Inflammatory macrophage (primary cell): Measurements from ENCODE around the gene CDK9.
A peak's percentile ranks its signal among the peaks of the same experiment; 100 is the strongest.

ENCODE experiments used
- DNase-seq, 2 donors: peaks; one replicate each; pipeline ENCODE4 v3.0.0-alpha.2; 2020 to 2022

Gene CDK9

DNA sequence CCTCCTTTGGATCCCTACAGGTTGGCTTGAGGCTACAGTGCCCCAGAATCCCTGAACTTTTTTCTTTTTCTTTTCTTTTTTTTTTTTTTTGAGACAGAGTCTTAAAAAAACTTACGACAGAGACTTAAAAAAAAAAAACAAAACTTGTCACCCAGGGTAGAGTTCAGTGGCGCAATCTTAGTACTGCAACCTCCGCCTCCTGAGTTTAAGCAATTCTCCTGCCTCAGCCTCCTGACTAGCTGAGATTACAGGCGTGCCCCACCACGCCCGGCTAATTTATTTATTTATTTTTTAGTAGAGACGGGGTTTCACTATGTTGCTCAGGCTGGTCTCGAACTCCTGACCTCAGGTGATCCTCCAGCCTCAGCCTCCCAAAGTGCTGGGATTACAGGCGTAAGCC, 4.9 kb upstream of the CDK9 start:
- DNase-seq = peak; percentile 89 to 92

DNA sequence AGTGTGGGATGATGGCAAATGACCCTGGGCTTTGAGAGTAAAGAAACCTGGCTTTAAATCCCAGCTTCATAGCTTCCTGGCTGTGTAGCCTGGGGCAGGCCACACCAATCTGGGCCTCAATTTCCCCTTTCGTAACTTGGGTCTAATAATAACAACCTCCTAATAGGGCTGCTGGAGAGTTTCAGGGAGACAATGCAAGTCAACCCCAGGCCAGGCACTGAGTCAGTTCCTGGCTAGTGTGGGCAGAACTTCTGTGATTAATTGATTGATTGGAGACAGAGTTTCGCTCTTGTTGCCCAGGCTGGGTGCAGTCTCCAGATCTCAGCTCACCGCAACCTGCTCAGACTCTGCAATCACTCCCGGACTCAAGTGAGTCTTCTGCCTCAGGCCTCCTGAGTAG, 4.0 kb upstream of the CDK9 start:
- DNase-seq = peak in 1 of 2 donors; percentile 38

DNA sequence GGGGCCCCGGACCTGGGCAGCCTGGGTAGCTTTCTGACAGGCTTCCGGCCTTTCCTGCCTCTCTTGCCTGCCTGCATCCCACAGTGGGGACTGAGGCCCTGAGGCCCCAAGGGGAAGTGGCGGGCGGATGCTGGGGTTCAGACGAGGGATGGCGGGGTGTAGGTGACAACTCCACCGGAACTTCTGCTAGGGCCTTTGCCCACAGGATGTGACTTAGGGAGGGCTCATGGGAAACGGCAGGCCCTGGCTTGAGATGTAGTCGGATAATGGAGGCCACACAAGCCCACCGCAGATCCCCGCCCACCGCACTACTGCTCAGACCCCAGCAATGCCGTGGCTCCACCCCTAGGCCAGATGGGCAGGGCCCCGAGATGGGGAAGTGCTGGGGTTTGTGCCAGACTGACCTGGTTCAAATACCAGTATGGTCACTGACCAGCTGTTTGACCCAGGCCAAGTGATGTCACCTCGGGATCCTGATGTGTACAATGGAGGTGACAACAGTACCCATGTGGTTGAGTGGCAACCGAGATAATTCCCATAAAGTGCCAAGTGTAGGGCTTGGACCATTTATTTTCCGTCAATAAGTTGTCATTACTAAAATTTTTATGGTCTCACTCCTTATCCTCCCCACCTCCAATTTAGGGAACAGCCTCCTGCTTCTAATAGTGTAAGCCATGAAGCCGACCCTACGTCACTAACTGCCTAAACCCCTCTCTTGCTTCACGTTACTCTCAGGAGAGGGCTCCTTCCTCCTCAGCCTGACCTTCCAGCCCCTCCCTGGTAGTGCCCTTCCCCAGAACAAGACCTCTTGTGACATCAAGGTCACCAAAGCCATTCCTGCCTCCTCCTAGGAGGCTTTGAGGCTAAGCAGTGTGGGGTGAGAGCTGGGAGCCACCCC, 2.5 kb upstream of the CDK9 start:
- peak; percentile 78 to 79 for DNase-seq

DNA sequence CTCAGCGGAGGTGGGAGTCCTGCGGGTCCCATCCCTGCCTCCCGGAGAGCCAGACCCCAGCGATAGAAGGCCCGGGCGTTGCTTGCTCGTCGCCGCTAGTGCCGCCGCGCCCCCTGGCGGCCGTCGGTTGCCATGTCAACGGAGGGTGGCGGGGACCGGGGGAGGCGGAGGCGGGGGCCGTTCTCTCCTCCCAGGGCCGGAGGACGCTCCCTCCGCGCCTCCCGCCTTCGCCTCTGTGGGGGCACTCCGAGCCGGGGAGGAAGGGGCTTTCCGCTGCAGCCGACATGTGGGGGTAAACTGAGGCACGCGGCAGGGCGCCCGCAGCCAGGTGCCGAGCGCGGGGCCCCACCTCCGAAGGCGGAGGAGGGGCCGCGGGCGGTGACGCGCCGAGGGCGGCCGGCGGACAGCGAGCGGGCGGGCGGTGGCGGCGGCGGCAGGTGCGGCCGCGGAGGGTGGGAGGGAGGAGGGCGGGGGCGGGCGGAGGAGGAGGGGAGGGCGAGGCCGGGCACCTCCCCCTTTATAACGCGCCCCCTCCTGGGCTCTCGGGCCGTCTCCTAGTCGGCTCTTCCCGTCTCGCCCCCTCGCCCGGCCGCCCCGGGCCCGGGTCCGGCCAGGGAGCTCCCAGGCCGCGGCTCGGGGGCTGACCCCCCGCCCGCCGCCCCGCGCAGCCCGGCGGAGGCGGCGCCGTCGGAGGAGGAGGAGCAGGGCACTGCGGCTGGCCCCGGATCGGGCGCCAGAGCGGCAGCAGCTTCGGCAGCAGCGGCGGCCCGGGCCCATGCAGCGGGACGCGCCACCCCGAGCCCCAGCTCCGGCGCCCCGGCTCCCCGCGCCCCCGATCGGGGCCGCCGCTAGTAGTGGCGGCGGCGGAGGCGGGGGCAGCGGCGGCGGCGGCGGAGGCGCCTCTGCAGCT, 556 bp upstream of the CDK9 start:
- DNase-seq = peak; percentile 74 to 76

DNA sequence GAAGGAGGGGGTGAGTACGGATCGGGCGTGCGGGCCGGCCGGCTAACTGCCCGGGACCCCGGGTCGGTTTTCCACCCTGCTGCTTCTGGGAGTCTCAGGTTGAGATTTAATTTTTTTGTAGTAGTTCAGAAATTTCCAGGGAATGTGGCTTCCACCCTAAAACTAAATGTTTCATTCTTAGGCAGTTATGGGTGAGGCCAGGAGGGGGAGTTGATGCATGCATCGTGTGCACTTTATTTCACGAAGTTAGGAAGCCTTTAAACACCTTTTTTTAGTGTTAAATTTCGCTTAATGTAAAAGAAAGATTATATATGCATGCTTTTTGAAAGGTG, 905 bp downstream of the CDK9 start:
- DNase-seq = no peak

DNA sequence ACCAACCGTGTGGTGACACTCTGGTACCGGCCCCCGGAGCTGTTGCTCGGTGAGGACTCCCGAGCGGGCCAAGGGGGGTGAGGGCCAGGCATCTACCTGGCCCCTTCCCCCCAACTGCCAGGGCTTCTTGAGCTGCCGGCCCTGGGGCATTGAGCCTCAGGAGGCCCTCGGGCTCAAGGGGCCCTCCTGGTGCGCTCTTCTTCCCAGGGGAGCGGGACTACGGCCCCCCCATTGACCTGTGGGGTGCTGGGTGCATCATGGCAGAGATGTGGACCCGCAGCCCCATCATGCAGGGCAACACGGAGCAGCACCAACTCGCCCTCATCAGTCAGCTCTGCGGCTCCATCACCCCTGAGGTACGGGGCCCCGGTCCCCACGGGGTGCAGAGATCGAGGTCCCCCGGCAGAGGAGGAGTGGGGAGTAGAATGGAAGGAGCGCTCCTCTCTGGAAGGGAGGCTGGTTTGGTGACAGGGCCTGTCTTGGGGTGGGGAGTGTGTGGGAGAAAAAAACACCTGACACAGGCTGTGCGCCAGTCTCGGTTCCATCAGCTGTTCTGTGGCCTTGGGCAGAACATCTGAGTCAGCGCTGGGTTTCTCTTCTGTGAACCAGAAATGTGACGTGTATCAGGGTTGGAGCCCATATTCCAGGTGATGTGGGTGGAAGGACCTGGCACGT, 2.6 kb downstream of the CDK9 start:
- no peak for DNase-seq

DNA sequence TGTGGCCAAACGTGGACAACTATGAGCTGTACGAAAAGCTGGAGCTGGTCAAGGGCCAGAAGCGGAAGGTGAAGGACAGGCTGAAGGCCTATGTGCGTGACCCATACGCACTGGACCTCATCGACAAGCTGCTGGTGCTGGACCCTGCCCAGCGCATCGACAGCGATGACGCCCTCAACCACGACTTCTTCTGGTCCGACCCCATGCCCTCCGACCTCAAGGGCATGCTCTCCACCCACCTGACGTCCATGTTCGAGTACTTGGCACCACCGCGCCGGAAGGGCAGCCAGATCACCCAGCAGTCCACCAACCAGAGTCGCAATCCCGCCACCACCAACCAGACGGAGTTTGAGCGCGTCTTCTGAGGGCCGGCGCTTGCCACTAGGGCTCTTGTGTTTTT, 3.3 kb downstream of the CDK9 start:
- DNase-seq = no peak

DNA sequence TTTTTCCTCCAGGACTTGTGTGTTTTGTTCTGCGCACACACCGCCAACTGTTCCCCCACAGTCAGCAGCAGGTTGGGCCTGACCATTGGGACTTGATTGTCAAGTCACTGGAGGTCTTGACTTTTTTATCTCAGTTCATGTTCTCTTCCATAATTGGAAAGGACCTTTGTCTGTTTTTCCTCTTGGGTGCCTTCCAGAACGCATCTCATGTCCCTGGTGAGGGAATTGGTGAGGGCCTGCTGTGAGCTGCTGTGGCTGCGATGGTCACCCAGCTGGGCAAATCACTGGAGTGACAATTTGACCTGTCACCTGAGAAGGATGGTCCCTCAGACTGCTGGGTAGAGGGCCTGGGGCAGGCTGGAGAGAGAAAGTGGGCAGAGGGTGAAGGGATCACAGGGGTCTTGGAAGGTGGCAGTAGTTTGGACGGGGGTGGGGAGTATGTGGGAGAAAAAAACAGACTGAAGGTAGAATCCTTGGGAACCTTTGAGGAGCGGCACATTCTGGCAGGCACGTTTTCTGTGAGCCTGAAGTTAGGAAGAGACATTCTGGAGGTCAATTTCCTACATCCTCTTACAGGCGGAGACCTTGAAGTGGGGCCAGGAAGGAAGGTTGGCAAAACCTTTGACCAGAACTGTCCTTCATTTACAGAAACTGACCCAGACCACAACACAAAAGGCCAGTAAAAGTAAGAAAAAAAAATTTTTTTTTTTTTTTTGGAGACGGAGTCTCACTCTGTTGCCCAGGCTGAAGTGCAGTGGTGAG, 4.4 kb downstream of the CDK9 start:
- DNase-seq = no peak

DNA sequence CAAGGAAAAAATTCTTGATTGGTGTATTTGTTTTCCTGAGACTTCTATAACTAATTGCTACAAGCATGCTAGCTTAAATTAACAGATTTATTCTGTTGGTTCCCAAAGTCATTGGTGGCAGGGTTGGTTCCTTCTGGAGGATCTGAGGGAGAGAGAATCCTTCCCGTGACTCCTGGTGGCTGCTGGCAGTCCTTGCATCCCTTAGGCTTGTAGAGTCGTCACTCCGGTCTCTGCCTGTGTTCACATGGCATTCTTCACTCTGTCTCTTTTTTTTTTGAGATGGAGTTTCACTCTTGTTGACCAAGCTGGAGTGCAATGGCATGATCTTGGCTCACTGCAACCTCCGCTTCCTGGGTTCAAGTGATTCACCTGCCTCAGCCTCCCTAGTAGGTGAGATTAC, 5.3 kb downstream of the CDK9 start:
- no peak for DNase-seq

DNA sequence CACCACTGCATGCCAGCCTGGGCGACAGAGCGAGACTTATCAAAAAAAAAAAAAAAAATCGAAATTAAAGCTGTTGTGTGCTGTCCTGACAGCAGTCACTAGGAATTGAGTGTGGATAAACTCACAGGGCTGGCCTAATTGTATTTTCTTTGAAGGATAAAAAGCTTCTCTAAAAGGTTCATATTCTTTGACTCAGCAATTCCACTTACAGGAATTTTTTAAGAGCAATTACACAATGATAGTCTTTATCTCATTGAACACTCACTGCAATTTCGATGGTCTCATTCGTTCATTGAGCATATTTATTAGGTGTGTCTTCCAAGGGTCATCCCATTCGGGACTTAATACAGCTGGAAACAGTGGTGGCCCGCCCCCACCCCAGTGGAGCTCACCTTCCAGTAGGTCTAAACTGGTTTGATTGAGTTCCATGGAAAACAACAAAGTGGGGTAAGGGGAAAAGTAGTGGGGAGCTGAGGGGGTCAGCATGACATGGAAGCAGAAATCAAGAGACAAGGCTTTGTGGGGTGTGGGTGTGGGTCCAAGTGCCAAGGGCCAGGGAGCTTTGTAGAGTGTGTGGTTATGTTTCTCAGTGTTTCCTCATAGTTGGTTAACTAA, 6.7 kb downstream of the CDK9 start:
- no peak for DNase-seq

DNA sequence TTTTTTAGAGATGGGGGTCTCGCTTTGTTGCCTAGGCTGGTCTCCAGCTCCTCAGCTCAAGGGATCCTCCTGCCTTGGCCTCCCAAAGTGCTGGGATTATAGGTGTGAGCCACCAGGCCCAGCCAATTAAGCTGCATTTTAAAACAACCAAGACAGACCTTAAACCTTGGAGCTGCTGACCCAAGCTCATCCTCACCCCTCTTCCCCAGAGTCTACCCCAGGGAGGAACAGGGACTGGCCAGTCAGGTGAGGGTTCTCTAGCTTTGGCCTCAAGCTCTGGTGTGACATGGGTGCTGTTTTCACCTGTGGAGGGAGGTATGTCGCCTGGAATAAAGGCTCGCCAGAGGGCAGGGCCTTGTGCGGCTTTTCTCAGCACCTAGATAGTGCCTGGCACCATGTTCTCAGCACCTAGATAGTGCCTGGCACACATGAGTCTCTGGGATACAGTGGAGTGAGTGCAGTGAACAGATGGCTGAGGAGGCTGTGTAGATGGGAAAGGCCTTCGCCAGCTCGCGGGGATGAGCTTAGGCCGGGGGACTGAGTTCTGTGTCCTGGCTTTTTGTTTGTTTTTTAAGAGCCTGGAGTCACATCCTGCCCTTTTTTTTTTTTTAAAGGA, 7.4 kb downstream of the CDK9 start:
- no peak for DNase-seq

DNA sequence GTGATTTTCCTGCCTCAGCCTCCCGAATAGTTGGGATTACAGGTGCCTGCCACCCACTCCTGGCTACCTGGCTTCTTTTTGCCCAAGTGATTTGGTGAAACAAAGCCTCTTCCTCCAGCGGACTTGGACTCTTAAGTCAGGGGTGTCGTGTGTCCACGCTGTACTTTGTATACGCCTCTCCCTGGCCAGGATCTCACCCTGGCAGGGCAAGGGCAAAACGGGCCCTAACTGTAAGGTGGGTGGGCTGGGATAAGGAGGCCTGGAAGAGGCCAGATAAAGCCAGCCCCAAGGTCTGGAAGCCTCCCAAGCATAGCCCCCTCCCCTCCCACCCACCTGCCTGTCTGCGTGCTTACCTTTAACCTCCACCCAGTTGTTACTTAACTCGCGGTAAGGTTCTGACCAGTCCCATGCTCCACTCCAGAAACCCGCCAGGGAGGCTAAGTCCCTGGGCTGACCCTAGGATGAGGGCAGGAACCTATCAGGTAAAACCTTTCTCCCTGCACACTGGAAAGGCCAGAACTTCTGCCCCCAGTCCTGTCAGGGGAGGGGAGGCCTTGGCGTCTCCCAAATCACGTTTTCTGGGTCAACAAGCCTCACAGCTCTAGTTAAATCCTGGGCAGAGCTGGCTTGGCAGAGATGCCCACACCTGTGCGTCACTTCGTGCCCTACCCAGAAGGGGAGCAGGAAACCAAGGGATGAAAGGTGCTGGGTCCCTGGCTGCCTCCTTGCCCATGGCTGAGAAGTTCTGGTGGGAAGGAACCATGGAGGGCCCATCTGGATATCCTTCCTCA, 8.4 kb downstream of the CDK9 start:
- DNase-seq = no peak

DNA sequence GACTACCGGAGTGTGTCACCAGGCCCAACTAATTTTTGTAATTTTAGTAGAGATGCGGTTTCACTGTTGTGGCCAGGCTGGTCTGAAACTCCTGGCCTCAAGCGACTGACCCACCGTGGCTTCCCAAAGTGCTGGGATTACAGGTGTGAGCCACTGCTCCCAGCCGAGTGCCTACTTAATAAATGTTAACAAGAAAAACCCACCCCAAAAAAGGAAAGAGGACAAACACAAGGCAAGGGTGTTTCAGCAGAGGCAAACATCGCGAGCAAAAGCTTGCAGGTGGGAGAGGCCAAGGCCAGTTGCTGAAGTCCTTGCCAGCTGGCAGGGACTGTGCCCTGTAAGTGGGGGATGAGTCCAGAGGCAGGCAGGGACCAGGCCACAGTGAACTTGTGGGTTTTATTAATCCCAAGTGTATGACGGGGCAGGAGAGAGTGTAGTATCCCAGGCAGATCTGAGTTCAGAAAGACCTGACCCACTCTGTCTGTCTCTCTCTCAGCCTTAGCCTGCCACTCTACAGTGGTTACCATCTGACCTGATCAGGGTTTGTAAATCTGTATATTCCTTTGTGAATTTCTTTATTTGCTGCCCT, 10.5 kb downstream of the CDK9 start:
- DNase-seq = no peak

DNA sequence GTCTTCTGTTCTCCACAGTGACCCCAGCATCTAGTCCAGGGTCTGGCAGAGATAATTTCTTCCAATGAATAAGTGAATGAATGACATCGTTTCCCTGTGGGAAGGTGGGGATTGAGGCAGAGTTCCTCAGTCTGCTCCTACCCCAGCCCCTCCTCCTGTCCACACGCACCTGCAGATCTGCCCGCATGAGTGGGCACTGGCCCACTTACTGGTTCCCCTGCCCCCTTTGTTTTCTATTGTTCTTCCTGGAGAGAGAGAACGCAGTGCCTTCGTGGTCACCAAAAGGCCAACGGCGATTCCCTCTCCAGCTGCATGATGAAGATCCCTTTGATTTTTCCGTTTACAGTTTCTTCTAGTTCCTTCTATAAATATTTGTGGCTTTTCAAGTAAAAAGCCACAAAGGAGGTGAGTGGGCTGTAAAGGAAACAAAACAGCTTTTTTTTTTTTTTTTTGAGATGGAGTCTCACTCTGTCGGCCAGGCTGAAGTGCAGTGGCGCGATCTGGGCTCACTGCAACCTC, 11.1 kb downstream of the CDK9 start:
- peak; percentile 31 to 34 for DNase-seq

DNA sequence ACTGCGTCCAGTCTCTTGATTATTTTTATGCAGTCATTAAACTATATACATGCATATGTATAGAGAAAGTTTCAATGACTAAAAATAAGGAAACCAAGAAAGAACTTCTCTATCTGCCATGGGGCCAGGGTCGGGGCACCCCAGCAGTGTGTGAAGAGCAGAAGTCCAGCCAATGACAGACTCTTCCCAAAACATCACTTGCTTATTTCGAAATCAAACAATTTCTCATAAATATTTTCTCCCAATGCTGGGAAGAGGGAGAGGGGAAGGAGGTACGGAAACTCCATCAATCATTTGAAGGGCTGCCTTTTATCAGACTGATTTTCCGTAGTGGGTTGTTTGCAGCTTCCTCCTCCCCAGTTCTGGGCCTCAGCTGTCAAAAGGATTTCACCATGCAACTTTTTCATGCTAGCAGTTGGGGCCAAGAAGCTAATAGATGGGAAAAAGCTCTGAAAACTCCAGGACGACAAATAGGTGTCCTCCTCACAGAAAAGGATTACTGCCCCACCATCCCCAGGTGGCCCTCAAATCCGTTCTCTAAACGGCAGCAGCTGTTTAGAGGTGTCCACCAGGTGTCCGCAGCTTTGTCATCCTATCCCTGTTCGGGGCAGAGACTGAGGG, 16.2 kb downstream of the CDK9 start:
- peak; percentile 70 to 72 for DNase-seq

DNA sequence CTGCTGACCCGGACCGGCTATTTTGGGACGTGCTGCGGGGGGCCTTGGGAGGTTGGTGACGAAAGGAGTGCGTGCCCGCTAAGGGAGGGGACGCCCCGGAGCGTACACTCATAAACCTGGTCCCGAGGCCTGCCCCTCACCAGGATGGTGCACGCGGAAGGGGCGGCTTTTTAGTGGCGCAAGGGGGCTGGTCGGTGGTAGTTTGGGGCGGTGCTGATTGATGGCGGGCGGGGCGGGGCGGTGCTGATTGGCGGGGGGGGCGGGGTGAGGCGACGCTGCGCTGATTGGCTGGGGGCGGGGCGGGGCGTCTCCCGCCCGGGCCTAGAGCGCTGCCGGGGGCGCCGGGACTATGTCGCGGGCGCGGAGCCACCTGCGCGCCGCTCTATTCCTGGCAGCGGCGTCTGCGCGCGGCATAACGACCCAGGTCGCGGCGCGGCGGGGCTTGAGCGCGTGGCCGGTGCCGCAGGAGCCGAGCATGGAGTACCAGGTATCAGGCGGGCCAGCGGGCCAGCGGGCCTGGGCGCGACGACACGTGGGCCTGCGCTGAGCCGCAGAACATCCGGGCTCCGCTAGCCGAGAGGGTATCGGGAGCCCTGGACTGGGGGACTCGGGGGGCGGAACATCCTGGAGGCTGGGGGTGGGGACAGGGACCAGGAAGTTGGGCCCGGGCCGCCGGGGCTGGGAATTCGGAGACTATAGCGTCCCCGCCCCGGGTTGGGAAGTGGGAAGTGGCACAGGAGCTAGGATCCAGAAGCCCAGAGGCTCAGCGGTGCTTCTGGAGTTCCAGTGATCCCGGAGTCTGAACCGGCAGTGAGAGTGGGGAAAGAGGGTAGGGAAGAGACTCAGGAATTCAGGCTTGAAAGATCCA, 17.0 kb downstream of the CDK9 start, which contains the start of gene FPGS:
Gene FPGS (plus strand): TSS at position 307 of the 868 bp plus-strand sequence. CDS start 43 bp downstream, at position 350.
- peak; percentile 70 to 87 for DNase-seq

DNA sequence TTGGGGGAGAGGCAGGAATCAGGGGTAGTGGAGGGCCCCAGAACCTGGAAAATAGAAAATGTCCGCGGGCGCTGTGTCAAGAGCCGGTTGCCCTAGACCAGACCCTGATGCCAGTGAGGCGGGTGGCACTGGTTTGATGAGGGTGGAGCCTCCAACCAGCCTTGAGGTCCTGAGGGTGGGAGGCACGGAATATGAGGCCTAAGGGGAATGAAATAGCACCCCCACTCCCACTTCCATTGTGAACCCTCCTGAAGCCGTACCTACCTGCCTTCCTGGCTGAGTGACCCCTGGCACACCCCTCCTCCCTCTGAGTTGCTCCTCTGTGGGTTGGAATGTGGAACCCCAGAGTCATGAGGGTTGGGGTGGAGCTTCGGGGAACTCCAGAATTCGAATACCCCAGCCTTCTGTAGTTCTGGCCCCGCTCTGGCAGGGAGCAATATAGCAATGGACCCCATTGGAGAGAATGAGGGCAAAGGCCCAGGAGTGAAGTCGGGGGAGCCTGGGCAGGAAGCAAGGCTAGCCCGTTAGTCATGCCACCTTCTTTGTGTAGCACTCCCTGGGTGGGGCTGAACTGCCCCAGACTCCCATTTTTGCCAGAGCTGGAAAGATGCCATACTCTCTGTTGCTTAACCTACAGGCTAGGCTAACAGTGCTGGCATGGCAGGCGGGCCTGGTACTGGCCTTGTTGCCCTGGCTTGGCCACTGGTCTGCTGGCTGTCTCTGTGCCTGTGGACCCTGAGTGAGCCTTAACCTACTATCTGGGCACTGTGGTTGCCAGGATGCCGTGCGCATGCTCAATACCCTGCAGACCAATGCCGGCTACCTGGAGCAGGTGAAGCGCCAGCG, 17.9 kb downstream of the CDK9 start:
- peak; percentile 41 to 65 for DNase-seq
